Measurements from ENCODE around the gene LRSAM1.

Gene LRSAM1

GRCh38 chr9:127473932-127474331 is 22.6 kb downstream of the LRSAM1 start:
- H3K36me3 ChIP-seq (ENCODE audit: low read length) = no peaks in the 10 kb centered on the region
- no peak for TF ChIP-seq EZH2phosphoT487 (conservative IDR thresholded peaks at IDR 0.05; ENCODE audit: low read length)
- TF ChIP-seq CTCF (IDR thresholded peaks at IDR 0.05; ENCODE audit: insufficient read depth, low read length, poor library complexity, severe bottlenecking) = no peak
- no peaks in the 10 kb centered on the region for H4K20me1 ChIP-seq (ENCODE audit: low read depth, low read length)
- H3K9ac ChIP-seq (ENCODE audit: low read length) = no peak overlapping the region
- no peak overlapping the region for H3K4me3 ChIP-seq (ENCODE audit: insufficient read depth, low read length, poor library complexity, severe bottlenecking)
- no peak overlapping the region for H3K27ac ChIP-seq (ENCODE audit: low read depth, low read length)
- no peaks in the 10 kb centered on the region for H3K79me2 ChIP-seq (ENCODE audit: insufficient read depth, low read length)
- H3K27me3 ChIP-seq (ENCODE audit: low read length) = no peaks in the 10 kb centered on the region
- H3K9me3 ChIP-seq (ENCODE audit: insufficient read depth, low read length) = no peaks in the 10 kb centered on the region
- no peak overlapping the region for H2AFZ ChIP-seq (ENCODE audit: low read depth, low read length, severe bottlenecking)
- H3K9me2 ChIP-seq (replicated peaks; ENCODE audit: insufficient read depth, low read length) = no peaks in the 10 kb centered on the region
- H3F3A ChIP-seq (ENCODE audit: insufficient read depth) = no peaks in the 10 kb centered on the region
- no peak overlapping the region for H3K4me2 ChIP-seq (ENCODE audit: low read depth, low read length, poor library complexity, severe bottlenecking)

- H3K27me3 ChIP-seq (ENCODE audit: low read length) = no peaks in the 10 kb centered on the region
- H3K36me3 ChIP-seq (ENCODE audit: low read length) = no peaks in the 10 kb centered on the region
- H4K20me1 ChIP-seq (ENCODE audit: low read depth, low read length) = no peaks in the 10 kb centered on the region
- no peaks in the 10 kb centered on the region for H3K9me3 ChIP-seq (ENCODE audit: insufficient read depth, low read length)
- H3K9ac ChIP-seq (ENCODE audit: low read length) = no peak overlapping the region
- no peak overlapping the region for H3K27ac ChIP-seq (ENCODE audit: low read depth, low read length)
- H3F3A ChIP-seq (ENCODE audit: insufficient read depth) = no peaks in the 10 kb centered on the region
- no peak for TF ChIP-seq CTCF (IDR thresholded peaks at IDR 0.05; ENCODE audit: insufficient read depth, low read length, poor library complexity, severe bottlenecking)
- TF ChIP-seq EZH2phosphoT487 (conservative IDR thresholded peaks at IDR 0.05; ENCODE audit: low read length) = no peak
- no peak overlapping the region for H3K4me3 ChIP-seq (ENCODE audit: insufficient read depth, low read length, poor library complexity, severe bottlenecking)
- H2AFZ ChIP-seq (ENCODE audit: low read depth, low read length, severe bottlenecking) = no peak overlapping the region
- H3K4me2 ChIP-seq (ENCODE audit: low read depth, low read length, poor library complexity, severe bottlenecking) = no peak overlapping the region
- no peaks in the 10 kb centered on the region for H3K79me2 ChIP-seq (ENCODE audit: insufficient read depth, low read length)
- H3K9me2 ChIP-seq (replicated peaks; ENCODE audit: insufficient read depth, low read length) = no peaks in the 10 kb centered on the region
These were observed 23.3 kb downstream of the LRSAM1 start for GRCh38 chr9:127474592-127474991.

- Histone ChIP-seq H3K4me3 (ENCODE audit: insufficient read depth, low read length, poor library complexity, severe bottlenecking) (no peak overlapping the region), H3F3A (ENCODE audit: insufficient read depth) (no peaks in the 10 kb centered on the region), H3K27me3 (ENCODE audit: low read length) (no peaks in the 10 kb centered on the region), H3K9me3 (ENCODE audit: insufficient read depth, low read length) (no peaks in the 10 kb centered on the region), H3K27ac (ENCODE audit: low read depth, low read length) (no peak overlapping the region), H3K36me3 (ENCODE audit: low read length) (0 out of 2 replicates have a peak, but pooled peaks cover 3% of the 10 kb centered on the region), H3K4me2 (ENCODE audit: low read depth, low read length, poor library complexity, severe bottlenecking) (no peak overlapping the region), H3K79me2 (ENCODE audit: insufficient read depth, low read length) (no peaks in the 10 kb centered on the region), H2AFZ (ENCODE audit: low read depth, low read length, severe bottlenecking) (no peak overlapping the region), H3K9me2 (replicated peaks; ENCODE audit: insufficient read depth, low read length) (no peaks in the 10 kb centered on the region), H3K9ac (ENCODE audit: low read length) (no peak overlapping the region), H4K20me1 (ENCODE audit: low read depth, low read length) (no peaks in the 10 kb centered on the region)
- no peak for TF ChIP-seq CTCF (IDR thresholded peaks at IDR 0.05; ENCODE audit: insufficient read depth, low read length, poor library complexity, severe bottlenecking)
- no peak for TF ChIP-seq EZH2phosphoT487 (conservative IDR thresholded peaks at IDR 0.05; ENCODE audit: low read length)
These were observed 28.3 kb downstream of the LRSAM1 start for GRCh38 chr9:127479507-127480081.

Data from SU-DHL-6 (cell line).